ENCODE results near the gene RECK. TPM values are rescaled to one million over a fixed set of nuclear protein-coding genes. Genes with fewer than 3 reads are reported as not detected.
A peak's percentile ranks its signal among the peaks of the same experiment; 100 is the strongest.
"Not testable (repeated sequence)": the region's sequence is repeated elsewhere in the genome, so short reads cannot be mapped to it uniquely, and the experiment has no call there.

RECK gene
- total and polyA plus RNA-seq, 2 experiments from 2014 or later, result 8.5 to 11.1 TPM

GRCh38 chr9:36129139-36129538 is 92.4 kb downstream of the RECK start:
- no peak for TF ChIP-seq CTCF (IDR thresholded peaks at IDR 0.05; ENCODE audit: low read depth, low read length)
- Histone ChIP-seq H3K4me1 (ENCODE audit: low read depth) (no peaks in the 10 kb centered on the region), H3K27ac (no peak overlapping the region), H3K9me3 (ENCODE audit: low read depth) (no peaks in the 10 kb centered on the region), H3K4me3 (no peak overlapping the region), H3K27me3 (peaks cover 20% of the 10 kb centered on the region), H3K36me3 (no peaks in the 10 kb centered on the region)
- peak in 1 of 2 donors; percentile 39 for DNase-seq (ENCODE audit: low read depth in 1 of 2, low spot score in 1 of 2)

- not testable (repeated sequence) for H3K27ac ChIP-seq; DNase-seq (ENCODE audit: low read depth in 1 of 2, low spot score in 1 of 2); H3K4me3 ChIP-seq; H3K4me1 ChIP-seq (ENCODE audit: low read depth); H3K36me3 ChIP-seq; H3K9me3 ChIP-seq (ENCODE audit: low read depth)
- H3K27me3 ChIP-seq, result peaks cover 43% of the 10 kb centered on the region
Measured at GRCh38 chr9:36131666-36132065, 95.0 kb downstream of the RECK start.

- H3K4me1 ChIP-seq (ENCODE audit: low read depth), result no peaks in the 10 kb centered on the region
- no peaks in the 10 kb centered on the region for H3K9me3 ChIP-seq (ENCODE audit: low read depth)
- no peak overlapping the region for H3K4me3 ChIP-seq
- peak in 1 of 2 donors; percentile 52 for DNase-seq (ENCODE audit: low read depth in 1 of 2, low spot score in 1 of 2)
- H3K27me3 ChIP-seq, result peaks cover 47% of the 10 kb centered on the region
- no peak overlapping the region for H3K27ac ChIP-seq
- no peak for TF ChIP-seq CTCF (IDR thresholded peaks at IDR 0.05; ENCODE audit: low read depth, low read length)
- H3K36me3 ChIP-seq, result no peaks in the 10 kb centered on the region
Measured at GRCh38 chr9:36132086-36132485, 95.4 kb downstream of the RECK start.

GRCh38 chr9:36134761-36135505 is 98.2 kb downstream of the RECK start:
- peaks cover 72% of the 10 kb centered on the region for H3K27me3 ChIP-seq
- DNase-seq (ENCODE audit: low read depth in 1 of 2, low spot score in 1 of 2), result no peak
- no peaks in the 10 kb centered on the region for H3K36me3 ChIP-seq
- no peak overlapping the region for H3K27ac ChIP-seq
- no peaks in the 10 kb centered on the region for H3K9me3 ChIP-seq (ENCODE audit: low read depth)
- TF ChIP-seq CTCF (IDR thresholded peaks at IDR 0.05; ENCODE audit: low read depth, low read length), result no peak
- no peaks in the 10 kb centered on the region for H3K4me1 ChIP-seq (ENCODE audit: low read depth)
- H3K4me3 ChIP-seq, result no peak overlapping the region

GRCh38 chr9:36135741-36136271 is 99.1 kb downstream of the RECK start:
- H3K36me3 ChIP-seq, result no peaks in the 10 kb centered on the region
- DNase-seq (ENCODE audit: low read depth in 1 of 2, low spot score in 1 of 2), result peak in 1 of 2 donors; percentile 3
- peaks cover 72% of the 10 kb centered on the region for H3K27me3 ChIP-seq
- H3K4me3 ChIP-seq, result peak overlapping the region; percentile 85
- H3K4me1 ChIP-seq (ENCODE audit: low read depth), result no peaks in the 10 kb centered on the region
- no peaks in the 10 kb centered on the region for H3K9me3 ChIP-seq (ENCODE audit: low read depth)
- no peak for TF ChIP-seq CTCF (IDR thresholded peaks at IDR 0.05; ENCODE audit: low read depth, low read length)
- no peak overlapping the region for H3K27ac ChIP-seq

DNA sequence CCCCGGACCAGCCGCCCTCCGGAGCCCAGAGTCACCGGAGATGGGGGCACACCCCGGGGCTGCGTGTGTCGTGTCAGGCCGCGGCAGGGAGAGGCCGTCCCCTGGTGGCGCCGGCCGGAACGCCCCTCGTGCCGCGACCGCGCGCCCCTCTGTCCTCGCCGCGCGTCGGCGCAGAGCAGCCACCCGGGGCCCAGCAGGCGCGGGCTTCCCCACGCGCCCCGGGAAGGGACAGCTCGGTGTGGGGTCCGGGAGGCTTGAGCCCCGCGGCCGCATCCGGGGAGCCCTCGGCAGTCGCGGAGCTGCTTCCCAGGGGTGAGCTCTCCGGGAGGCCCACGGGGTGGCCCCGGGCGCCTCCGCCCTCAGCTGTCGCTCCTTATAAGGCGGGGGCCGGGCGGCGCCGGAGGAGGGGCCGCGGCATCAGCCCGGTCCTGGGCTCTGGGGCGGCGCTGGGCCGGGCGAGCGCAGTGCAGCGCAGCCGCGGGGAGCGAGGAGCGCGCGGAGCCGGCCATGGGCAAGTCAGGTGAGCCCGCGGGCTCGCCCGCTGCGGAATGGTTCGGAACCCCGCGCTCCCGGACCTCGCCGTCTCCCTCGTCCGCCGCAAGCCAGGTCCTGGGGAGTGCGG is 99.7 kb downstream of the RECK start, which contains the start of gene GLIPR2:
TSS of gene GLIPR2 (plus strand) at position 462 of the 622 bp plus-strand sequence. CDS start at position 508, 46 bp downstream.
- peak; percentile 6 for TF ChIP-seq CTCF (IDR thresholded peaks at IDR 0.05; ENCODE audit: low read depth, low read length)
- no peaks in the 10 kb centered on the region for H3K4me1 ChIP-seq (ENCODE audit: low read depth)
- H3K27me3 ChIP-seq, result peaks cover 72% of the 10 kb centered on the region
- H3K9me3 ChIP-seq (ENCODE audit: low read depth), result no peaks in the 10 kb centered on the region
- H3K4me3 ChIP-seq, result peak within 1 kb of the TSS; percentile 85
- no peaks in the 10 kb centered on the region for H3K36me3 ChIP-seq
- no peak within 1 kb of the TSS for H3K27ac ChIP-seq
- peak; percentile 79 to 88 for DNase-seq (ENCODE audit: low read depth in 1 of 2, low spot score in 1 of 2)

Measured in cardiac muscle cell (in vitro differentiated cells and primary cell).